Midbrain (tissue), 1 donor: ENCODE results near the gene DTNBP1.

ENCODE experiments used
- DNase-seq: peaks from one replicate; lab custom pipeline; 2025; lab: John Stamatoyannopoulos, UW

The DTNBP1 gene

DNA sequence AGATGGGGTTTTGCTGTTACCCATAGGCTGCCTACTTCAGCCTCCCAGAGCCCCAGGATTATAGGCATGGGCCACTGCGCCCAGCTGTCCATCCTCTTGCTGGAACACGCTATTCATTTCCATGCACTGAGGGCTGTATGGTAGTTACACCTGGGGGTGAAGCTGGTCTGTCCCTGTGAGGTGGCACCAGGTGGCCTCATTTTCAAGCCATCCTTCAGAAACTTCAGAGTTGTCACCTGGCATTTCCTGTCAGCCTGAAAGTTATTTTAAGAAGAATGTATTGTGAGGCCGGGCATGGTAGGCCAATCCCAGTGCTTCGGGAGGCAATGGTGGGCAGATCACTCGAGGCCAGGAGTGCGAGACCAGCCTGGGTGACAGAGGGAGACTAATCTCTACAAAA, 147.6 kb downstream of the DTNBP1 start:
- no peak for DNase-seq

GRCh38 chr6:15513801-15514711, 148.8 kb downstream of the DTNBP1 start:
- DNase-seq: no peak

- no peak for DNase-seq
These were observed 149.6 kb downstream of the DTNBP1 start for GRCh38 chr6:15513131-15513771.

DNA sequence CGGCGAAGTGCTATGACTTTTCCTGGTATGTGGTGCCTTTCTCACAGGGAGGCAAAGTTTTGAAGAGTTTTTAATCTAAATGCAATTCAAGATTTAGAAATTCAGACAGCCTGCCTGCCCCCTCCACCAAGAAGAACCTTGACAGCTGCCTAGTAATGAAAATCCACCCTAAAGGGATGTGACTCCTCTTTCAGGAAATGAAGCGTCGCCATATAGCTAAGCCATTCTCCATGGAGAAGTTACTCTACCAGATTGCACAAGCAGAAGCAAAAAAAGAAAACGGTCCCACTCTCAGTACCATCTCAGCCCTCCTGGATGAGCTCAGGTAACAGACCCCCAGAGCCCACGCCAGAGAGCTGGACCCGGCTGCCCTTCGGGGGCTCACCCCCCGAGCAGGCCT, 150.1 kb downstream of the DTNBP1 start:
- no peak for DNase-seq

- no peak for DNase-seq
These were observed 150.7 kb downstream of the DTNBP1 start for GRCh38 chr6:15512126-15512525.

- peak; percentile 47 for DNase-seq
These were observed 151.3 kb downstream of the DTNBP1 start for GRCh38 chr6:15511248-15512125.

GRCh38 chr6:15510536-15511247, 152.1 kb downstream of the DTNBP1 start:
- no peak for DNase-seq

GRCh38 chr6:15510121-15510520, 152.7 kb downstream of the DTNBP1 start:
- DNase-seq: no peak

DNA sequence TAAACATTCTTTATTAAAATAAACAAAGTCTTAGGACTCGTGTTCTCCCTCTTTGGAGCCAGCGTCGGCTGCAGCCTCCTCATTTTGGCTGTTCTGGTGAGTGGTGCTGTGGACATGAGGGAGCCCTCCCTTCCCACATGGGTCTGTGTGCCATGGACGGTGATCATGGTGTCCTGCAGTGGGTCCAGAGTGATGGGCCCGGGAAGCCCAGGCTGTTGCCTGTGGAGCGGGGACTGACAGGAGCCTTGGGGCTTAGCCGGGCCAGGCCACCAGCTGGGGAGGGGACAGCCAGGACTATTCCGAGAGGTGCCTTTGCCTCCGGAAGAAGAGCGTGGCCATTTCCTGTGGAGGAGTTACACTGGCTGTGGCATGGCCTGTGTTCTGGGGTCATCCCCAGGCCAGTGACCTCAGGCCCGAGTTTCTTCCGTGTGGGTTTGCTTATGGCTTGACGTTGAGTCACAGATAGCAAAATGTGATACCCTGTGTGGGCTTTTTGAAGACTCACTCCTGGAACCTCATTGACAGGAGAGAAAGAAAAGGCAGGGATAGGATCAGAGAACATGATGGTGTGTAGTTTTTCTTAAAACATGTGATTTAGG, 153.4 kb downstream of the DTNBP1 start:
- no peak for DNase-seq

- no peak for DNase-seq
These were observed 153.9 kb downstream of the DTNBP1 start for GRCh38 chr6:15508931-15509330.

GRCh38 chr6:15508441-15508871, 154.4 kb downstream of the DTNBP1 start:
- DNase-seq: no peak

DNA sequence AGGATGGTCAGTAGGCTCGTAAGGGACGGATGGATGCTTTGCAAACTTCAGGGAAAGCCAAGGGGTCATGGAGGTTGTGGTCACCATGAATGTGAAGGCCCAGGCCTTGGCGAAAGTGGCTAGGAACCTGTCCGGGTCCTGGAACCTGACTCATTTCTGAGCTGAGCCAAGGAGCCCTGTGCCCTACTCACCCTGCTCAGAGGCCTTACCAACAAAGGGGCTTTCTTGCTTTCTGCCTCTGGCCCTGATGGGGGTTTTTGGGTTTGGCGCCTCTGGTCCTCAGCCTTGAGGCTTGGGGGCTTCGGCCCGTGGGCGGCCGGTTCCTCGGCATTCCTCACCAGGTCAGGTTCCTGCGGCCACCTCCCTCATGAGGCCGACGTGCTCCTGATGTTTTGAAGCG, 155.1 kb downstream of the DTNBP1 start:
- no peak for DNase-seq

- no peak for DNase-seq
These were observed 155.6 kb downstream of the DTNBP1 start for GRCh38 chr6:15507221-15507620.

DNA sequence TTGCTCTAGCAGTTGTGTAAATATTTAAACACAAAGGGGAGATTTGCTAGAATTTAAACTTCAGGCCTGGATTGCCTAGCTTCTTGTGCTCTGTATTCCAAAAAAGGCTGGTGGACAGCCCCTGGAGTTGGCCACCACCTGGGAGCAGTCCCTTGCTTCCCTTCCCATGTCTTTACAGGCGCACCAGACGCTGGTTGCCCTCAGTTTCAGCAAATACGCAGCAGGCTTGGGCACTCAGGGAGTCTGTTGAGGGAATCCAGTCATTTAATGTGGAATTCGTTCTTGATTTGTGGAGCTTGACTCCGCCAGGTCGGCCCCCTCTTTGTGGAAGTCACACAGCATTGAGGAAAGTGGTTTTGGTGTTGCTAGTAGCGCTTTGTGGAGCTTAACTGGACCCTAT, 156.8 kb downstream of the DTNBP1 start:
- DNase-seq: no peak

- no peak for DNase-seq
These were observed 157.3 kb downstream of the DTNBP1 start for GRCh38 chr6:15505463-15505918.

- DNase-seq: peak; percentile 89
These were observed 158.1 kb downstream of the DTNBP1 start for GRCh38 chr6:15504581-15505350.

GRCh38 chr6:15504040-15504495, 158.8 kb downstream of the DTNBP1 start:
- DNase-seq: peak; percentile 36

DNA sequence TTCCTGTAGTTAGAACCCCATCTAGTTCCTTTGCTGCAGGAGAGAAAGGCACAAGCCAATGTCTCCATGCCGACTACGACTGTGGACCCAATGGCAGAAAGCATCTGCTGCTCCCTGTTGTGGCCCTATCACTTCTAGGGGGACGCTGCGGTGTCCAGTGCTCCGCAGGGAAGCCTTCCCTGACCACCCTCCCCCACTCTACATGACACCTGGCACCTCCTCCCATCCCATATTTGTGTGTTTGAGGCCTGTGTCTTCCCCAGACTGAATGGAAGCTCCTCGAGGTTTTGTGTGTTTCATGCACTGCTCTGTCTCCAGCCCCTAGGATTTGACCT, 159.5 kb downstream of the DTNBP1 start:
- DNase-seq: no peak

GRCh38 chr6:15502446-15503345, 160.1 kb downstream of the DTNBP1 start:
- DNase-seq: peak; percentile 22
